WTC11 (cell line): ENCODE measurements around the gene ITM2C.

Experiments used
- TEAD4 ChIP-seq: sonication (generic); formaldehyde crosslinking; IDR thresholded peaks from 2 replicates; pipeline ENCODE4 v1.8.0; 2022; ENCODE audit warnings: mild to moderate bottlenecking, missing genetic modification reagents
- TF ChIP-seq, protein P1 (sequence below): fragments of 200-600 bp; IDR thresholded peaks from 2 replicates; pipeline ENCODE4 v1.8.0; 2022; ENCODE audit warnings: antibody characterized with exemption

DNA sequence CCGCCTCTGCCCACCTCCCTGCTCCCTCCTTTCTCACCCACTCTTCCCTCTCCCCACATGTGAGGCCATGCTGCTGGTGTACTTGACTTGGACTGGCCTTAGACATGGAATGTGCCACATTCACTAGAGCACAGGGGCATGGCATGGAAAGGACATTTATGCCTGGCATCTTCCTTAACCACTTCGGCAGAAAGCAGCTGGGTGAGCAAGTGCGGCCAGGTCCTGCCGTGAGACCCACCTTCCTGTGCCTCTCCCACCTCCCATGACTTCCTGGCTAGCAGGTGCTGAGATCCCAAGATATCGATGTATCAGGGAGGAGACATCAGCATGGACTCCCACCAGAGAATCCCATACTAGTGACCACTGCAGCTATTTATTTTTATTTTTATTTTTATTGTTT is 47.3 kb downstream of the ITM2C start:
- no peak for TF ChIP-seq TEAD4 (CRISPR knock-in tag)
- TF ChIP-seq, protein P1, sequence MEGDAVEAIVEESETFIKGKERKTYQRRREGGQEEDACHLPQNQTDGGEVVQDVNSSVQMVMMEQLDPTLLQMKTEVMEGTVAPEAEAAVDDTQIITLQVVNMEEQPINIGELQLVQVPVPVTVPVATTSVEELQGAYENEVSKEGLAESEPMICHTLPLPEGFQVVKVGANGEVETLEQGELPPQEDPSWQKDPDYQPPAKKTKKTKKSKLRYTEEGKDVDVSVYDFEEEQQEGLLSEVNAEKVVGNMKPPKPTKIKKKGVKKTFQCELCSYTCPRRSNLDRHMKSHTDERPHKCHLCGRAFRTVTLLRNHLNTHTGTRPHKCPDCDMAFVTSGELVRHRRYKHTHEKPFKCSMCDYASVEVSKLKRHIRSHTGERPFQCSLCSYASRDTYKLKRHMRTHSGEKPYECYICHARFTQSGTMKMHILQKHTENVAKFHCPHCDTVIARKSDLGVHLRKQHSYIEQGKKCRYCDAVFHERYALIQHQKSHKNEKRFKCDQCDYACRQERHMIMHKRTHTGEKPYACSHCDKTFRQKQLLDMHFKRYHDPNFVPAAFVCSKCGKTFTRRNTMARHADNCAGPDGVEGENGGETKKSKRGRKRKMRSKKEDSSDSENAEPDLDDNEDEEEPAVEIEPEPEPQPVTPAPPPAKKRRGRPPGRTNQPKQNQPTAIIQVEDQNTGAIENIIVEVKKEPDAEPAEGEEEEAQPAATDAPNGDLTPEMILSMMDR = no peak
